Gastroesophageal sphincter (tissue), 4 donors: ENCODE results near the gene OR52N5. TPM values are rescaled to one million over a fixed set of nuclear protein-coding genes. Genes with fewer than 3 reads are reported as not detected.

Source experiments
- ATAC-seq: fragments of 150-250 bp; one replicate; pipeline ENCODE4 v1.9.1; 2016; ENCODE audit warnings: mild to moderate bottlenecking, moderate library complexity
- H3K27ac ChIP-seq, 4 donors: fragments of 200-600 bp; sonication (generic) in 3 of 4; 1 replicate in 3 of 4; 2 replicates in 1 of 4; pipeline ENCODE4 v1.5.1; 2016 to 2019
- H3K27me3 ChIP-seq: fragments of 200-600 bp; sonication (generic); one replicate; pipeline ENCODE4 v1.5.1; 2019
- H3K36me3 ChIP-seq, 2 donors: fragments of 200-600 bp; sonication (generic); one replicate each; pipeline ENCODE4 v1.5.1; 2019; ENCODE audit warnings: control low read depth in 1 of 2
- H3K4me1 ChIP-seq, 3 donors: fragments of 200-600 bp; sonication (generic); 1 replicate in 2 of 3; 2 replicates in 1 of 3; pipeline ENCODE4 v1.5.1; 2016 to 2019; ENCODE audit warnings: control low read depth in 2 of 3
- H3K4me3 ChIP-seq, 2 donors: fragments of 200-600 bp; sonication (generic); one replicate each; pipeline ENCODE4 v1.5.1; 2019; ENCODE audit warnings: mild to moderate bottlenecking in 1 of 2, moderate library complexity in 1 of 2
- H3K9me3 ChIP-seq, 3 donors: fragments of 200-600 bp; sonication (generic); one replicate each; pipeline ENCODE4 v1.5.1; 2017 to 2019; ENCODE audit warnings: control low read depth in 2 of 3
- EP300 ChIP-seq: sonication (generic); formaldehyde crosslinking; IDR thresholded peaks from one replicate; pipeline ENCODE4 v1.6.1; 2017; ENCODE audit warnings: antibody characterized with exemption, mild to moderate bottlenecking
- POLR2A ChIP-seq, 2 donors: fragments of 450-650 bp; IDR thresholded peaks; one replicate each; pipeline ENCODE4 v1.6.1; 2017; ENCODE audit warnings: antibody characterized with exemption in 2 of 2, mild to moderate bottlenecking in 2 of 2, moderate library complexity in 1 of 2
- POLR2AphosphoS5 ChIP-seq: sonication (generic); formaldehyde crosslinking; IDR thresholded peaks from one replicate; pipeline ENCODE4 v1.6.1; 2017; ENCODE audit warnings: antibody characterized with exemption
- WGBS, 2 donors: methylation state at CpG; one replicate each; pipeline ENCODE4 v1.1.5; 2018; ENCODE audit warnings: low coverage in 1 of 2; 5-methylcytosine and 5-hydroxymethylcytosine counted together
- total RNA-seq, 4 donors: library from RNA; depleted of rRNA; stranded (reverse); fragments of >200 nt; gene quantifications; one replicate each; pipeline ENCODE4 v1.1.0, GENCODE V29; 2016
- TF ChIP-seq, protein P1 (sequence below), 4 experiments: fragments of 200-600 bp in 2 of 4; fragments of 450-650 bp in 2 of 4; sonication (generic) in 1 of 4; IDR thresholded peaks; one replicate each; pipeline ENCODE4 v1.5.1; 2017 to 2019; ENCODE audit warnings: antibody characterized with exemption in 4 of 4, mild to moderate bottlenecking in 2 of 4, moderate library complexity in 2 of 4

OR52N5 gene
- total RNA-seq, 4 donors from 2014 or later = 0.67 TPM; not detected in 3

DNA sequence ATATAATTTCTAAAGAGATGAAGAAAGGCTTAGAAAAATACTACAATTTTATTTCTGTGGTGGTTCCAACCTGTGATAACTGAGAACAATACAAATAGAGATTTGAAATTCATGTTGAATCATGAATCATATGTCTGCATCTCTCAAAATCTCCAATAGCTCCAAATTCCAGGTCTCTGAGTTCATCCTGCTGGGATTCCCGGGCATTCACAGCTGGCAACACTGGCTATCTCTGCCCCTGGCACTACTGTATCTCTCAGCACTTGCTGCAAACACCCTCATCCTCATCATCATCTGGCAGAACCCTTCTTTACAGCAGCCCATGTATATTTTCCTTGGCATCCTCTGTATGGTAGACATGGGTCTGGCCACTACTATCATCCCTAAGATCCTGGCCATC lies 46.8 kb downstream of the OR52N5 start, which contains the start of gene OR56B1:
Gene OR56B1 (plus strand): TSS at position 53 of the 400 bp plus-strand sequence. CDS start 69 bp downstream, at position 122.
- no peak for ATAC-seq
- Histone ChIP-seq H3K4me3 (no peak within 1 kb of the TSS), H3K36me3 (no peaks in the 10 kb centered on the region), H3K9me3 (peaks cover 0 to 2% (median 0%) of the 10 kb centered on the region in 3 donors), H3K27me3 (no peaks in the 10 kb centered on the region), H3K4me1 (no peaks in the 10 kb centered on the region), H3K27ac (no peak within 1 kb of the TSS)
- no peak for TF ChIP-seq EP300
- no peak for TF ChIP-seq POLR2A (IDR thresholded peaks at IDR 0.05)
- TF ChIP-seq, protein P1, sequence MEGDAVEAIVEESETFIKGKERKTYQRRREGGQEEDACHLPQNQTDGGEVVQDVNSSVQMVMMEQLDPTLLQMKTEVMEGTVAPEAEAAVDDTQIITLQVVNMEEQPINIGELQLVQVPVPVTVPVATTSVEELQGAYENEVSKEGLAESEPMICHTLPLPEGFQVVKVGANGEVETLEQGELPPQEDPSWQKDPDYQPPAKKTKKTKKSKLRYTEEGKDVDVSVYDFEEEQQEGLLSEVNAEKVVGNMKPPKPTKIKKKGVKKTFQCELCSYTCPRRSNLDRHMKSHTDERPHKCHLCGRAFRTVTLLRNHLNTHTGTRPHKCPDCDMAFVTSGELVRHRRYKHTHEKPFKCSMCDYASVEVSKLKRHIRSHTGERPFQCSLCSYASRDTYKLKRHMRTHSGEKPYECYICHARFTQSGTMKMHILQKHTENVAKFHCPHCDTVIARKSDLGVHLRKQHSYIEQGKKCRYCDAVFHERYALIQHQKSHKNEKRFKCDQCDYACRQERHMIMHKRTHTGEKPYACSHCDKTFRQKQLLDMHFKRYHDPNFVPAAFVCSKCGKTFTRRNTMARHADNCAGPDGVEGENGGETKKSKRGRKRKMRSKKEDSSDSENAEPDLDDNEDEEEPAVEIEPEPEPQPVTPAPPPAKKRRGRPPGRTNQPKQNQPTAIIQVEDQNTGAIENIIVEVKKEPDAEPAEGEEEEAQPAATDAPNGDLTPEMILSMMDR (IDR thresholded peaks at IDR 0.05) = no peak
- no peak for TF ChIP-seq POLR2AphosphoS5
- 86% methylated on average over 1 of the region's 1 CpG; no CpG with 5 or more reads in 1 of the 2 donors for WGBS, 2 donors

DNA sequence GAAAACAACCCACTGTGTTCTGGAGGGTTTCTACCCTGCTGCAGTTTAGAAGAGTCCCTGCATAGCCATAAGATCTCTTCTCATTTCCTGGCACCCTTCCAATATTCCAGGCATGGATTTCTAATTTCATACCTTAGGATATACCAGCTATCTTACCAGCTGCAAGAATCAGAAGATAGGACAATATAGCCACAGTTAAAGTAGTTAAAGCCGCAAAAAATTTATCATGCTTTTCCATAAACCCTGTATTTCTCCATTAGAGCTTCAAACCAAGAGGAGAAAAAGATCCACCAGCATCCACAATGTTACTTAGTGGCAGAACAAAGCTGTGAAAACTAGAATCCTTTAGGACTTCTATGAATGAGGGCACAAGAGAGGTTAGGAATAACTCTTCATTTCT lies 55.5 kb downstream of the OR52N5 start:
- no peak for ATAC-seq
- H3K9me3 ChIP-seq = no peaks in the 10 kb centered on the region
- H3K27ac ChIP-seq = no peak overlapping the region
- H3K4me1 ChIP-seq = no peaks in the 10 kb centered on the region
- no peak overlapping the region for H3K4me3 ChIP-seq
- 100% methylated on average over 1 of the region's 1 CpG for WGBS, 2 donors
- H3K27me3 ChIP-seq = no peaks in the 10 kb centered on the region
- TF ChIP-seq POLR2AphosphoS5 (no peak), POLR2A (IDR thresholded peaks at IDR 0.05) (no peak), EP300 (no peak)
- TF ChIP-seq, protein P1 (IDR thresholded peaks at IDR 0.05) = no peak
- H3K36me3 ChIP-seq = no peaks in the 10 kb centered on the region

DNA sequence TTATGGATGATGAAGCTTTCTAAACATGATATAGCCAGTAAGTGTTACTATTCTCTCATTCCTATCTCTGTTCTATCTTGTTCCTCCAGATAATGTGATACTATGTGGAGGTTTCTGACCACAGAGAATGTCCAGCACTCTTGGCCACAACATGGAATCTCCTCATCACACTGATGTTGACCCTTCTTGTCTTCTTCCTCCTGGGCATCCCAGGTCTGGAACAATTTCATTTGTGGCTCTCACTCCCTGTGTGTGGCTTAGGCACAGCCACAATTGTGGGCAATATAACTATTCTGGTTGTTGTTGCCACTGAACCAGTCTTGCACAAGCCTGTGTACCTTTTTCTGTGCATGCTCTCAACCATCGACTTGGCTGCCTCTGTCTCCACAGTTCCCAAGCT lies 56.8 kb downstream of the OR52N5 start:
- no peaks in the 10 kb centered on the region for H3K27me3 ChIP-seq
- ATAC-seq = no peak

More for the DNA sequence above, 56.8 kb downstream of the OR52N5 start:
- no peaks in the 10 kb centered on the region for H3K9me3 ChIP-seq
- H3K4me3 ChIP-seq = no peak overlapping the region
- H3K36me3 ChIP-seq = no peaks in the 10 kb centered on the region
- TF ChIP-seq POLR2A (IDR thresholded peaks at IDR 0.05) (no peak), POLR2AphosphoS5 (no peak), EP300 (no peak)
- TF ChIP-seq, protein P1 (IDR thresholded peaks at IDR 0.05) = no peak
- no peak overlapping the region for H3K27ac ChIP-seq
- 100% methylated on average over 1 of the region's 1 CpG; no CpG with 5 or more reads in 1 of the 2 donors for WGBS, 2 donors
- H3K4me1 ChIP-seq = no peaks in the 10 kb centered on the region

Other genes with a start within 250 kb of the OR52N5 start
- under 1 TPM in 1 of 4 donors, not detected in 3; 0.54 TPM for gene OR52H1, start 234.8 kb downstream of the OR52N5 start, total RNA-seq
- not detected for gene OR52B6, start 202.5 kb downstream of the OR52N5 start, total RNA-seq
- 1 to 10 TPM; 1.6 to 5.6 (median 2.1) TPM for gene TRIM6, start 186.7 kb downstream of the OR52N5 start, total RNA-seq
- 1 to 10 TPM; 3.8 to 9.2 (median 4.5) TPM for gene TRIM34, start 158.4 kb downstream of the OR52N5 start, total RNA-seq
- gene TRIM5, start 98.3 kb downstream of the OR52N5 start, total RNA-seq = 10 to 100 TPM in 3 of 4 donors, 1 to 10 TPM in 1; 8.9 to 21.4 (median 14.9) TPM
- gene TRIM22, start 93.6 kb downstream of the OR52N5 start, total RNA-seq = 10 to 100 TPM; 31.6 to 50.4 (median 32.1) TPM
- under 1 TPM in 2 of 4 donors, not detected in 2; 0.13 to 0.19 TPM for gene OR56B1, start 46.9 kb downstream of the OR52N5 start, total RNA-seq
- gene OR52N4, start 29.1 kb downstream of the OR52N5 start, total RNA-seq = under 1 TPM in 1 of 4 donors, not detected in 3; 0.40 TPM
- gene OR52N1, start 7.9 kb upstream of the OR52N5 start, total RNA-seq = under 1 TPM in 1 of 4 donors, not detected in 3; 0.13 TPM
- not detected for gene OR52N2, start 25.6 kb upstream of the OR52N5 start, total RNA-seq
- gene OR52E6, start 58.5 kb upstream of the OR52N5 start, total RNA-seq = not detected
- gene OR52E8, start 74.3 kb upstream of the OR52N5 start, total RNA-seq = not detected
- not detected for gene OR52E4, start 97.3 kb upstream of the OR52N5 start, total RNA-seq
- gene OR52E5, start 109.9 kb upstream of the OR52N5 start, total RNA-seq = not detected
- not detected for gene OR56A3, start 158.9 kb upstream of the OR52N5 start, total RNA-seq
- gene OR56A5, start 185.1 kb upstream of the OR52N5 start, total RNA-seq = not detected
- gene OR52L1, start 203.6 kb upstream of the OR52N5 start, total RNA-seq = not detected
- not detected for gene OR56A4, start 223.6 kb upstream of the OR52N5 start, total RNA-seq
- gene OR56A1, start 247.4 kb upstream of the OR52N5 start, total RNA-seq = under 1 TPM in 1 of 4 donors, not detected in 3; 0.23 TPM